Osteocyte (in vitro differentiated cells): ENCODE data around the gene CASKIN1. TPM values are rescaled to one million over a fixed set of nuclear protein-coding genes. Genes with fewer than 3 reads are reported as not detected.

Experiments used
- DNase-seq: peaks from one replicate; pipeline ENCODE4 v3.0.0; 2021; ENCODE audit warnings: mixed read lengths; ENCODE audit not compliant: unreplicated experiment; ENCODE audit errors: extremely low spot score
- H3K27ac Mint-ChIP-seq: one replicate; pipeline ENCODE4 v1.8.0; 2021; ENCODE audit warnings: mild to moderate bottlenecking, mixed read lengths; ENCODE audit not compliant: unreplicated experiment
- H3K27me3 Mint-ChIP-seq: one replicate; pipeline ENCODE4 v1.8.0; 2021; ENCODE audit warnings: mixed read lengths; ENCODE audit not compliant: unreplicated experiment
- H3K36me3 Mint-ChIP-seq: one replicate; pipeline ENCODE4 v1.8.0; 2021; ENCODE audit warnings: mixed read lengths; ENCODE audit not compliant: unreplicated experiment
- H3K4me1 Mint-ChIP-seq: one replicate; pipeline ENCODE4 v1.8.0; 2021; ENCODE audit warnings: mixed read lengths; ENCODE audit not compliant: unreplicated experiment
- H3K4me3 Mint-ChIP-seq: one replicate; pipeline ENCODE4 v1.8.0; 2021; ENCODE audit warnings: mild to moderate bottlenecking, moderate library complexity, mixed read lengths; ENCODE audit not compliant: unreplicated experiment
- H3K9me3 Mint-ChIP-seq: one replicate; pipeline ENCODE4 v1.8.0; 2021; ENCODE audit warnings: mixed read lengths; ENCODE audit not compliant: unreplicated experiment
- total RNA-seq: library from RNA; stranded (reverse); gene quantifications from 2 replicates; pipeline ENCODE4 v1.2.1, GENCODE V29; 2021
- TF ChIP-seq, protein P1 (sequence below): fragments of 200-600 bp; sonication (generic); IDR thresholded peaks from 2 replicates; pipeline ENCODE4 v1.5.0; 2021; ENCODE audit warnings: antibody characterized with exemption, mild to moderate bottlenecking, moderate library complexity

CASKIN1 gene
- total RNA-seq, 1 donor from 2014 or later, result 2.4 TPM

DNA sequence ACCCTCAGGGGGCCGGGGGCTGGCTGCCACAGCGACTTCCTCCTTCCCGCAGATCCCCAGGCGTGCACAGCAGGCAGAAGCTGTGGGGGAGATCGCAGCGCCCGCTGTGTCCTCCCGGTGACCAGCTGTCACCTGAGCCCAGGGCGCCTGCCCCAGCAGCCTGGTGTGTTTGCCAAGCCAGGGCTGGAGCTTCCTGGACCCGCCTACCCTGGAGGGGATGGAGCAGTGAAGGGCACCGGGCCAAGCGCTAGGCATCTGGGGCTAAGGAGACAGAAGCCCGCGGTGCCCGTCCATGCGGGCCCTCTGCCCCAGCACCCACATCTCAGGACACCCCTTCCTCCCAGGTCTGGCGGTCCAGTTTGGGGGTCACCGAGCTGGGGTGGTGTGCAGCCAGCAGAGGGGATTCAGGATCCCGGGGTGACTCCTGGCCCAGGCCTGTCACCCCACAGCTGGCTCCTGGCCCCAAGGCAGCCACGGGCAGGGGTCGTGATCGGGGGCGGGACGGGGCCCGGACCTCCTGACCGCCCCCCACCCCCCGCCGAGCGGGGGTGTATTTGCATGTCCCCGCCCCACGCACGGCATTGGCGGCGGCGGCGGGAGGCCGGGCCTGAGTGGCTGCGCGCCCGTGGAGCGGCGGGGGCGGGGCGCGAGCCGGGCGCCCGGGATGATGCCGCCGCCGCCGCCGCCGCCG, 48.3 kb downstream of the CASKIN1 start, which contains the start of gene RAB26:
RAB26 (plus strand) TSS at position 645 of the 691 bp plus-strand sequence. CDS start 159 bp downstream, outside the sequence.
- no peak for DNase-seq
- peak within 1 kb of the TSS; percentile 58 for H3K4me3 Mint-ChIP-seq
- H3K27me3 Mint-ChIP-seq, result no peaks in the 10 kb centered on the region
- H3K27ac Mint-ChIP-seq, result no peak within 1 kb of the TSS
- TF ChIP-seq, protein P1, sequence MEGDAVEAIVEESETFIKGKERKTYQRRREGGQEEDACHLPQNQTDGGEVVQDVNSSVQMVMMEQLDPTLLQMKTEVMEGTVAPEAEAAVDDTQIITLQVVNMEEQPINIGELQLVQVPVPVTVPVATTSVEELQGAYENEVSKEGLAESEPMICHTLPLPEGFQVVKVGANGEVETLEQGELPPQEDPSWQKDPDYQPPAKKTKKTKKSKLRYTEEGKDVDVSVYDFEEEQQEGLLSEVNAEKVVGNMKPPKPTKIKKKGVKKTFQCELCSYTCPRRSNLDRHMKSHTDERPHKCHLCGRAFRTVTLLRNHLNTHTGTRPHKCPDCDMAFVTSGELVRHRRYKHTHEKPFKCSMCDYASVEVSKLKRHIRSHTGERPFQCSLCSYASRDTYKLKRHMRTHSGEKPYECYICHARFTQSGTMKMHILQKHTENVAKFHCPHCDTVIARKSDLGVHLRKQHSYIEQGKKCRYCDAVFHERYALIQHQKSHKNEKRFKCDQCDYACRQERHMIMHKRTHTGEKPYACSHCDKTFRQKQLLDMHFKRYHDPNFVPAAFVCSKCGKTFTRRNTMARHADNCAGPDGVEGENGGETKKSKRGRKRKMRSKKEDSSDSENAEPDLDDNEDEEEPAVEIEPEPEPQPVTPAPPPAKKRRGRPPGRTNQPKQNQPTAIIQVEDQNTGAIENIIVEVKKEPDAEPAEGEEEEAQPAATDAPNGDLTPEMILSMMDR, result no peak
- peaks cover 47% of the 10 kb centered on the region for H3K4me1 Mint-ChIP-seq
- H3K9me3 Mint-ChIP-seq, result no peaks in the 10 kb centered on the region
- H3K36me3 Mint-ChIP-seq, result peaks cover 4% of the 10 kb centered on the region

DNA sequence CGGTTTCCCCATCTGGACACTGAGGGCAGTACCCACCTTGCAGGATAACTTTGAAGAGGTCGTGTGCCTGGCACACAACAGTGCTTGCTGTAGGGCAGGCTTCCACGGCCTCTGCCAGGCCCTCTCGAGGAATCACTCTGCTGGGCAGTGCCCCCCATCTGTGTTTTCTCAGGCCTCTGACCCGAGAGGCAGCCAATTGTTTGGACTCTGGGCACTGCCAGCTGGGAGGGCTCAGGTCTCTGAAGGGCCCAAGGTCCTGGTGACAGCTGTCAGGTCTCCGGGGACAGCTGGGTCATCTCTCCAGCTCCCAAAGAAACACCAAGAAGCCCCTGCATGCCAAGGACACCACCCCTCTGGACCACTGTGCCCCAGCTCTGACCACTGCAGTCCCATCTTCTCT, 49.0 kb downstream of the CASKIN1 start:
- DNase-seq, result no peak
- Mint-ChIP-seq H3K27me3 (no peaks in the 10 kb centered on the region), H3K36me3 (peaks cover 4% of the 10 kb centered on the region), H3K4me3 (no peak overlapping the region), H3K9me3 (no peaks in the 10 kb centered on the region), H3K4me1 (peaks cover 40% of the 10 kb centered on the region), H3K27ac (no peak overlapping the region)
- TF ChIP-seq, protein P1, result no peak

DNA sequence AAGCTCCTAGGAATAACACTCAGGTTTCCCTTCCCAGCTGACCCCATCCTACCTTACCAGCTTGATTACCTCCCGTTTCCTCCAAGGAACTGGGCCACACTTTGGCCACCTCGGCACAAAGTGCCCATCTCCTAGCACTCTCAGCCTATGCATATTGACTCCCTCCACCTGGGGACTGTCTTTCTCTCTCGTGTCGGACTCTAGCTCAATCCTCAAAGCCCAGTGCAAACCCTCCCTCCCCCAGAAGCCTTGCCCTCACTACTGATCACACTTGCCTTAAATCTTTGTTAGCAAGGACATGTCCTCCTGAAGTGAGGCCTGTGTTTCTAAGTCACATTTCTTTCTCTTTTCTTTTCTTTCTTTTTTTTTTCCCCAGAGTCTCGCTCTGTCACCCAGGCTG, 50.6 kb downstream of the CASKIN1 start:
- Mint-ChIP-seq H3K27ac (no peak overlapping the region), H3K4me3 (no peak overlapping the region), H3K27me3 (no peaks in the 10 kb centered on the region), H3K36me3 (no peaks in the 10 kb centered on the region), H3K9me3 (no peaks in the 10 kb centered on the region), H3K4me1 (peaks cover 26% of the 10 kb centered on the region)
- no peak for DNase-seq
- TF ChIP-seq, protein P1, result no peak

DNA sequence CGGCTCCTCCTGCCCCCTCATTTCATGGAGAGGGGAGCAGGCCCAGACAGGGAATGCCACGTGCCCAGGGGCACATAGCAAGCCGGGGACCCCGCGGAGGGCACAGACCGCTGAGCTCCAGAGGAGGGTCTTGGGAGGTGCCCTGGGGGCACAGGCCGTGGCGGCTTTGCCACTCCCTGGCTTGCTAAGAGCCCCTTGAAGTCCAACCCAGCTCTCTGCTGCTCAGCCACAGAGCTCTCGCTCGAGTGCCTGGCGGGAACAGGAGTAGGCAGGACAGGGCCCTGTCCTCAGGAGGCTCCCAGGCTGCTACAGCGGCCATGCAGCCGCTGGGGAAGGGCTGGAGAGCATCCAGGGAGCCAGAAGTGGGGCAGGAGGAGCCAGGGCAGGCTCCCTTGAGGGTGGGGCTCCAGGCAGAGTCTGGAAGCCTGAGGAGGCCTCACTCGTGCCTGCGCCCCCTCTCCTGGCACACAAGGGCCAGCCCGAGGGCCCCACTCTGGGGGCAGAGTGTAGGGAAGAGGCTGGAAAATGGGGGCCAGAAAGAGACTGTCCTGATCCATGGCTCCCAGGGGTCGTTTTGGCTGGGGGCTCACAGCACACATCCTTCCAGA, 52.4 kb downstream of the CASKIN1 start:
- no peak for DNase-seq
- Mint-ChIP-seq H3K27ac (no peak overlapping the region), H3K4me1 (peaks cover 12% of the 10 kb centered on the region), H3K27me3 (no peaks in the 10 kb centered on the region), H3K4me3 (no peak overlapping the region), H3K36me3 (no peaks in the 10 kb centered on the region), H3K9me3 (no peaks in the 10 kb centered on the region)
- TF ChIP-seq, protein P1, result no peak
